SK-N-SH (cell line): Measurements from ENCODE around the gene CD6. TPM values are rescaled to one million over a fixed set of nuclear protein-coding genes. Genes with fewer than 3 reads are reported as not detected.

ENCODE experiments used
- CTCF ChIA-PET: fragments of 300-600, 350-600 bp; formaldehyde crosslinking; extraction: SDS; loops from one replicate; lab custom pipeline; 2021; lab: Yijun Ruan, JAX
- POLR2A ChIA-PET: fragments of 350-600 bp; sonication (Branson Sonifier 250); formaldehyde crosslinking; extraction: SDS; loops from one replicate; lab custom pipeline; 2020; ENCODE audit warnings: antibody characterized with exemption, inconsistent platforms; lab: Yijun Ruan, JAX
- DNase-seq: peaks from one replicate; pipeline ENCODE4 v3.0.0; 2012
- H2AFZ ChIP-seq: fragments of 200-600 bp; sonication (generic); 2 replicates; pipeline ENCODE4 v1.8.1; 2016; ENCODE audit warnings: antibody characterized with exemption, mild to moderate bottlenecking, low read depth
- H3F3A ChIP-seq: fragments of 200-600 bp; sonication (generic); replicated peaks from 2 replicates; pipeline ENCODE3; 2016; ENCODE audit warnings: antibody characterized with exemption, mild to moderate bottlenecking; ENCODE audit not compliant: insufficient read depth
- H3K27ac ChIP-seq, 2 experiments: fragments of 200-500 bp in 1 of 2; fragments of 200-600 bp in 1 of 2; sonication (Bioruptor generic) in 1 of 2; sonication (generic), shearing (Covaris generic) in 1 of 2; 2 replicates each; pipeline versions ENCODE4 v1.5.1 to v1.6.1; 2014 to 2016; ENCODE audit warnings: low read depth in 2 of 2, inconsistent platforms in 1 of 2, low read length in 1 of 2, mild to moderate bottlenecking in 1 of 2, mixed read lengths in 1 of 2
- H3K27me3 ChIP-seq: fragments of 200-600 bp; sonication (generic), shearing (Covaris generic); 2 replicates; pipeline ENCODE4 v1.6.1; 2016; ENCODE audit warnings: mixed run types; ENCODE audit not compliant: insufficient read depth
- H3K36me3 ChIP-seq, 2 experiments: fragments of 200-500 bp in 1 of 2; fragments of 200-600 bp in 1 of 2; sonication (Bioruptor generic) in 1 of 2; sonication (generic) in 1 of 2; replicated peaks in 1 of 2; 2 replicates each; pipeline versions ENCODE3 to v1.5.1; 2014 to 2016; ENCODE audit warnings: low read length in 1 of 2, mild to moderate bottlenecking in 1 of 2; ENCODE audit not compliant: insufficient read depth in 2 of 2, control insufficient read depth in 1 of 2
- H3K4me1 ChIP-seq, 2 experiments: fragments of 200-500 bp in 1 of 2; fragments of 200-600 bp in 1 of 2; sonication (Bioruptor generic) in 1 of 2; sonication (generic), shearing (Covaris generic) in 1 of 2; 2 replicates each; pipeline versions ENCODE4 v1.5.1 to v1.6.1; 2014 to 2016; ENCODE audit warnings: low read depth in 1 of 2, low read length in 1 of 2, mixed run types in 1 of 2; ENCODE audit not compliant: insufficient read depth in 2 of 2, control insufficient read depth in 1 of 2
- H3K4me2 ChIP-seq: fragments of 200-600 bp; sonication (generic), shearing (Covaris generic); 2 replicates; pipeline ENCODE4 v1.6.1; 2017; ENCODE audit warnings: mixed run types
- H3K4me3 ChIP-seq, 2 experiments: fragments of 200-500 bp in 1 of 2; fragments of 200-600 bp in 1 of 2; sonication (Bioruptor generic) in 1 of 2; sonication (generic), shearing (Covaris generic) in 1 of 2; 2 replicates each; pipeline versions ENCODE4 v1.5.1 to v1.8.1; 2014 to 2016; ENCODE audit warnings: low read depth in 2 of 2, inconsistent platforms in 1 of 2, low read length in 1 of 2, mild to moderate bottlenecking in 1 of 2, mixed read lengths in 1 of 2, moderate library complexity in 1 of 2
- H3K79me2 ChIP-seq: fragments of 200-600 bp; sonication (generic); 2 replicates; pipeline ENCODE4 v1.8.1; 2017; ENCODE audit warnings: mild to moderate bottlenecking; ENCODE audit not compliant: insufficient read depth
- H3K9ac ChIP-seq: fragments of 200-600 bp; sonication (generic); 2 replicates; pipeline ENCODE4 v1.6.1; 2017; ENCODE audit warnings: mixed run types
- H3K9me2 ChIP-seq: fragments of 200-600 bp; sonication (generic); 2 replicates; pipeline ENCODE4 v1.6.1; 2017; ENCODE audit warnings: mixed run types
- H3K9me3 ChIP-seq: fragments of 200-600 bp; sonication (generic); 2 replicates; pipeline ENCODE4 v1.6.1; 2017; ENCODE audit warnings: mixed run types, mild to moderate bottlenecking, moderate library complexity
- H4K20me1 ChIP-seq: fragments of 200-600 bp; sonication (generic); 2 replicates; pipeline ENCODE4 v1.6.1; 2017; ENCODE audit warnings: mild to moderate bottlenecking, mixed run types; ENCODE audit not compliant: insufficient read depth
- EZH2phosphoT487 ChIP-seq: fragments of 200-600 bp; sonication (generic); IDR thresholded peaks from 2 replicates; pipeline ENCODE4 v1.6.1; 2017; ENCODE audit warnings: low read depth, mixed run types, mild to moderate bottlenecking, antibody characterized with exemption, moderate library complexity, borderline replicate concordance
- FOSL2 ChIP-seq: IDR thresholded peaks from 2 replicates; pipeline ENCODE4 v1.4.0; 2012; ENCODE audit warnings: low read depth, mild to moderate bottlenecking, moderate library complexity, borderline replicate concordance
- FOXJ3 ChIP-seq: sonication (generic); formaldehyde crosslinking; IDR thresholded peaks from 2 replicates; pipeline ENCODE4 v1.5.1; 2020; ENCODE audit warnings: mild to moderate bottlenecking, missing genetic modification reagents
- GATA2 ChIP-seq: sonication (generic); formaldehyde crosslinking; IDR thresholded peaks from 2 replicates; pipeline ENCODE4 v1.5.0; 2020; ENCODE audit warnings: mild to moderate bottlenecking, missing genetic modification reagents
- MXI1 ChIP-seq: IDR thresholded peaks from 2 replicates; pipeline ENCODE4 v1.6.1; 2012; ENCODE audit warnings: mild to moderate bottlenecking, low read depth, low read length, improper control_type of control experiment
- NFIC ChIP-seq: IDR thresholded peaks from 2 replicates; pipeline ENCODE4 v1.4.0; 2012; ENCODE audit warnings: borderline replicate concordance
- NRF1 ChIP-seq: IDR thresholded peaks from 2 replicates; pipeline ENCODE4 v1.6.1; 2012; ENCODE audit warnings: low read depth, mild to moderate bottlenecking, low read length
- POLR2AphosphoS5 ChIP-seq: IDR thresholded peaks from 2 replicates; pipeline ENCODE4 v1.6.1; 2012; ENCODE audit warnings: low read depth, low read length
- RAD21 ChIP-seq: IDR thresholded peaks from 2 replicates; pipeline ENCODE4 v1.6.1; 2012; ENCODE audit warnings: mild to moderate bottlenecking, low read length
- RCOR1 ChIP-seq: fragments of 150-350 bp; IDR thresholded peaks from 2 replicates; pipeline ENCODE4 v1.6.1; 2017; ENCODE audit warnings: antibody characterized with exemption, low read length
- RFX5 ChIP-seq: IDR thresholded peaks from 2 replicates; pipeline ENCODE4 v1.6.1; 2012; ENCODE audit warnings: mild to moderate bottlenecking, improper control_type of control experiment, low read length
- SMC3 ChIP-seq: IDR thresholded peaks from 2 replicates; pipeline ENCODE4 v1.6.1; 2012; ENCODE audit warnings: low read depth, low read length, improper control_type of control experiment
- TAF1 ChIP-seq: IDR thresholded peaks from 2 replicates; pipeline ENCODE4 v1.6.1; 2012; ENCODE audit warnings: low read depth, mild to moderate bottlenecking, low read length, moderate library complexity, borderline replicate concordance
- TCF12 ChIP-seq: IDR thresholded peaks from 2 replicates; pipeline ENCODE4 v1.4.0; 2012
- YY1 ChIP-seq: IDR thresholded peaks from 2 replicates; pipeline ENCODE4 v1.4.0; 2012; ENCODE audit warnings: low read depth, mild to moderate bottlenecking
- WGBS: methylation state at CpG from one replicate; pipeline ENCODE4 v1.1.6; 2017; ENCODE audit warnings: low lambda C conversion rate; 5-methylcytosine and 5-hydroxymethylcytosine counted together
- polyA plus RNA-seq, 3 experiments: library from polyadenylated mRNA; depleted of rRNA; stranded (reverse); fragments of >200 nt; gene quantifications; 2 replicates each; pipeline ENCODE4 v1.2.3, GENCODE V29; 2012
- TF ChIP-seq, protein P1 (sequence below): IDR thresholded peaks from 2 replicates; pipeline ENCODE4 v1.6.1; 2012; ENCODE audit warnings: mild to moderate bottlenecking, low read depth, low read length, moderate library complexity
- TF ChIP-seq, protein P2 (sequence below): IDR thresholded peaks from 2 replicates; pipeline ENCODE4 v1.4.0; 2012; ENCODE audit warnings: low read depth, borderline replicate concordance

CD6 gene
- polyA plus RNA-seq, 1 of the 3 experiments (the other 2 are of a cell fraction) = not detected

DNA sequence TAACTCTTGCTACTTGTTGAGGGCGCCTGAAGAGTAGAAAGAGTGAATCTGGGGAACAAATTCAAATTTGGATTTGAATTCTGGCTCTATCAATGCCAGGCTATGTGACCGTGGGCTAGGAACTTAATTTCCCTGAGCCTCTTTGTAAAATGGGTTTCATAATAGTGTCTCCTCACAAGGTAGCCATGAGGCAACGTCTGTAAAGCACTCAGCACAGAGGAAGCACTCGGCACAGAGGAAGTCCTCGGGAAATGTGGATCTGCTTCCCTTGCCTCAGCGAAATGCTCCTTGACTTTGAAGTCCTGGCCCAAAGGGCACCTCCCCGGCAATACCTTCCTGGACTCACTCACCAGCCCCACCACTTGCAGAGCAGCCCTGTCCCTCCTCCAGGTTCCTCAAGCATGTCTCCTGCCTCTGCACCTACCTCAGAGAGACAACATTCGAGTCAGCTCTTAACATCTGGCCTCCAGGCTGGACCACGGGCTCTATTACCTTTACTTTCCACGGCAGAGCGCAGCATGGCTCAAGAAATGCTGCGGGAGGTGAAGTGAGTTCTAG is 17.7 kb downstream of the CD6 start:
- CTCF ChIA-PET = no interaction called here
- POLR2A ChIA-PET = no interaction called here
- no peak overlapping the region for H2AFZ ChIP-seq
- H3K4me3 ChIP-seq = no peak overlapping the region
- TF ChIP-seq GATA2 (CRISPR knock-in tag) = no peak
- TF ChIP-seq, protein P1, sequence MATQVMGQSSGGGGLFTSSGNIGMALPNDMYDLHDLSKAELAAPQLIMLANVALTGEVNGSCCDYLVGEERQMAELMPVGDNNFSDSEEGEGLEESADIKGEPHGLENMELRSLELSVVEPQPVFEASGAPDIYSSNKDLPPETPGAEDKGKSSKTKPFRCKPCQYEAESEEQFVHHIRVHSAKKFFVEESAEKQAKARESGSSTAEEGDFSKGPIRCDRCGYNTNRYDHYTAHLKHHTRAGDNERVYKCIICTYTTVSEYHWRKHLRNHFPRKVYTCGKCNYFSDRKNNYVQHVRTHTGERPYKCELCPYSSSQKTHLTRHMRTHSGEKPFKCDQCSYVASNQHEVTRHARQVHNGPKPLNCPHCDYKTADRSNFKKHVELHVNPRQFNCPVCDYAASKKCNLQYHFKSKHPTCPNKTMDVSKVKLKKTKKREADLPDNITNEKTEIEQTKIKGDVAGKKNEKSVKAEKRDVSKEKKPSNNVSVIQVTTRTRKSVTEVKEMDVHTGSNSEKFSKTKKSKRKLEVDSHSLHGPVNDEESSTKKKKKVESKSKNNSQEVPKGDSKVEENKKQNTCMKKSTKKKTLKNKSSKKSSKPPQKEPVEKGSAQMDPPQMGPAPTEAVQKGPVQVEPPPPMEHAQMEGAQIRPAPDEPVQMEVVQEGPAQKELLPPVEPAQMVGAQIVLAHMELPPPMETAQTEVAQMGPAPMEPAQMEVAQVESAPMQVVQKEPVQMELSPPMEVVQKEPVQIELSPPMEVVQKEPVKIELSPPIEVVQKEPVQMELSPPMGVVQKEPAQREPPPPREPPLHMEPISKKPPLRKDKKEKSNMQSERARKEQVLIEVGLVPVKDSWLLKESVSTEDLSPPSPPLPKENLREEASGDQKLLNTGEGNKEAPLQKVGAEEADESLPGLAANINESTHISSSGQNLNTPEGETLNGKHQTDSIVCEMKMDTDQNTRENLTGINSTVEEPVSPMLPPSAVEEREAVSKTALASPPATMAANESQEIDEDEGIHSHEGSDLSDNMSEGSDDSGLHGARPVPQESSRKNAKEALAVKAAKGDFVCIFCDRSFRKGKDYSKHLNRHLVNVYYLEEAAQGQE = no peak
- TF ChIP-seq EZH2phosphoT487 = no peak
- TF ChIP-seq FOXJ3 (CRISPR knock-in tag) = no peak
- no peak for TF ChIP-seq FOSL2
- TF ChIP-seq RCOR1 = no peak
- TF ChIP-seq TCF12 = no peak
- TF ChIP-seq, protein P2, sequence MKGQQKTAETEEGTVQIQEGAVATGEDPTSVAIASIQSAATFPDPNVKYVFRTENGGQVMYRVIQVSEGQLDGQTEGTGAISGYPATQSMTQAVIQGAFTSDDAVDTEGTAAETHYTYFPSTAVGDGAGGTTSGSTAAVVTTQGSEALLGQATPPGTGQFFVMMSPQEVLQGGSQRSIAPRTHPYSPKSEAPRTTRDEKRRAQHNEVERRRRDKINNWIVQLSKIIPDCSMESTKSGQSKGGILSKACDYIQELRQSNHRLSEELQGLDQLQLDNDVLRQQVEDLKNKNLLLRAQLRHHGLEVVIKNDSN = no peak
- TF ChIP-seq SMC3 = no peak
- no peak for TF ChIP-seq RAD21
- TF ChIP-seq POLR2AphosphoS5 = no peak
- TF ChIP-seq YY1 = no peak
- no peak for TF ChIP-seq MXI1
- no peak for TF ChIP-seq RFX5
- no peak for TF ChIP-seq NFIC
- TF ChIP-seq NRF1 = no peak
- TF ChIP-seq TAF1 = no peak
- no peaks in the 10 kb centered on the region for H4K20me1 ChIP-seq
- H3K9me2 ChIP-seq = no peaks in the 10 kb centered on the region
- H3K9ac ChIP-seq = no peak overlapping the region
- H3K27me3 ChIP-seq = peaks cover 5% of the 10 kb centered on the region
- H3K36me3 ChIP-seq = no peaks in the 10 kb centered on the region
- no peaks in the 10 kb centered on the region for H3K9me3 ChIP-seq
- H3K4me1 ChIP-seq = no peaks in the 10 kb centered on the region
- H3K27ac ChIP-seq = no peak overlapping the region
- no peaks in the 10 kb centered on the region for H3F3A ChIP-seq
- no peak overlapping the region for H3K4me2 ChIP-seq
- WGBS = 41% methylated on average over 11 of the region's 12 CpGs
- no peak for DNase-seq
- no peaks in the 10 kb centered on the region for H3K79me2 ChIP-seq
